Measurements from ENCODE around the gene GPT2.

DNA sequence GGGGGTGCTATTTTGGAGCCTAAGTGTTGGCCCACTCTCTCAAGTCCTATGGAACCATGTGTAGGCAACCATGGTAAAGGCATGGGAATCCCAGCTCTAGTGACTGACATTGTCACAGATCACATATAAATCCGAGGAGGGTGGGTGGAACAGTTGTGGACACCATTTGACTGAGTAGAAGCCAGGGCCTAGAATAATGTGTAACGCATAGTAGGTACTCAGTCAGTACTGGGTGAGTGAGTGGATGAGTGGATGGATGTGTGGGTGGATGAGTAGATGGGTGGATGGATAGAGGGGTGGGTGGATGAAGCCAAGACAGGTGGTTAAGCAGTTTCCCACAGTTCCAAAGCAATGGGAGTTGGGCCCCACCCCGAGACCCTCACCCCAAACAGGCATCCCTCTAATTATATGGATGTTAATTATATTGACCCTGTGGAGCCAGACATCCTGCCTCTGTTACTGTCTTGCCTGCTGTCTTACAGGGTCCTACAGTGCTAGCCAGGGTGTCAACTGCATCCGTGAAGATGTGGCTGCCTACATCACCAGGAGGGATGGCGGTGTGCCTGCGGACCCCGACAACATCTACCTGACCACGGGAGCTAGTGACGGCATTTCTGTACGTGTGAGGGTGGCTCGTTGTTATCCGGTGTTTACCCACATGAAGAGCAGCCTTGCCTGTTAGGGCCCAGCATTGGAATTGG lies 22.3 kb downstream of the GPT2 start:
- TF ChIP-seq, protein P1, sequence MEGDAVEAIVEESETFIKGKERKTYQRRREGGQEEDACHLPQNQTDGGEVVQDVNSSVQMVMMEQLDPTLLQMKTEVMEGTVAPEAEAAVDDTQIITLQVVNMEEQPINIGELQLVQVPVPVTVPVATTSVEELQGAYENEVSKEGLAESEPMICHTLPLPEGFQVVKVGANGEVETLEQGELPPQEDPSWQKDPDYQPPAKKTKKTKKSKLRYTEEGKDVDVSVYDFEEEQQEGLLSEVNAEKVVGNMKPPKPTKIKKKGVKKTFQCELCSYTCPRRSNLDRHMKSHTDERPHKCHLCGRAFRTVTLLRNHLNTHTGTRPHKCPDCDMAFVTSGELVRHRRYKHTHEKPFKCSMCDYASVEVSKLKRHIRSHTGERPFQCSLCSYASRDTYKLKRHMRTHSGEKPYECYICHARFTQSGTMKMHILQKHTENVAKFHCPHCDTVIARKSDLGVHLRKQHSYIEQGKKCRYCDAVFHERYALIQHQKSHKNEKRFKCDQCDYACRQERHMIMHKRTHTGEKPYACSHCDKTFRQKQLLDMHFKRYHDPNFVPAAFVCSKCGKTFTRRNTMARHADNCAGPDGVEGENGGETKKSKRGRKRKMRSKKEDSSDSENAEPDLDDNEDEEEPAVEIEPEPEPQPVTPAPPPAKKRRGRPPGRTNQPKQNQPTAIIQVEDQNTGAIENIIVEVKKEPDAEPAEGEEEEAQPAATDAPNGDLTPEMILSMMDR (IDR thresholded peaks at IDR 0.05; ENCODE audit: extremely low read depth in 1 of 2, insufficient read depth in 1 of 2, low read depth in 1 of 2, low read length in 2 of 2) = no peak
- TF ChIP-seq POLR2A (IDR thresholded peaks at IDR 0.05; ENCODE audit: low read depth, low read length) = no peak
- TF ChIP-seq POLR2AphosphoS5 (IDR thresholded peaks at IDR 0.05; ENCODE audit: insufficient read depth, low read depth, low read length) = no peak
- no peak for TF ChIP-seq EZH2 (IDR thresholded peaks at IDR 0.05; ENCODE audit: borderline replicate concordance, low read depth, low read length, severe bottlenecking)
- TF ChIP-seq GATA2 (IDR thresholded peaks at IDR 0.05; ENCODE audit: insufficient read depth, insufficient read length, low read depth, low read length) = no peak
- TF ChIP-seq, protein P2, sequence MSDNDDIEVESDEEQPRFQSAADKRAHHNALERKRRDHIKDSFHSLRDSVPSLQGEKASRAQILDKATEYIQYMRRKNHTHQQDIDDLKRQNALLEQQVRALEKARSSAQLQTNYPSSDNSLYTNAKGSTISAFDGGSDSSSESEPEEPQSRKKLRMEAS (IDR thresholded peaks at IDR 0.05; ENCODE audit: insufficient read depth, insufficient read length) = no peak
- TF ChIP-seq MYC (IDR thresholded peaks at IDR 0.05; ENCODE audit: low read depth, low read length) = no peak

All from endothelial cell of umbilical vein (primary cell).